GM06990 (cell line): ENCODE results near the gene ATP1A3.

Source experiments
- DNase-seq: peaks from one replicate; pipeline ENCODE4 v3.0.0-alpha.2; 2011; ENCODE audit not compliant: insufficient read length; ENCODE audit errors: extremely low read depth
- H3K27me3 ChIP-seq: replicated peaks from 2 replicates; pipeline ENCODE4 v1.6.0; 2011; ENCODE audit warnings: low read length; ENCODE audit not compliant: control insufficient read depth, insufficient read depth
- H3K36me3 ChIP-seq: 2 replicates; pipeline ENCODE4 v1.5.1; 2011; ENCODE audit warnings: low read length; ENCODE audit not compliant: control insufficient read depth, insufficient read depth
- H3K4me3 ChIP-seq: replicated peaks from 2 replicates; pipeline ENCODE4 v1.5.1; 2011; ENCODE audit warnings: low read depth, mild to moderate bottlenecking, control low read depth, low read length
- CTCF ChIP-seq: IDR thresholded peaks from 2 replicates; pipeline ENCODE4 v1.5.1; 2011; ENCODE audit warnings: low read length, control low read depth, mild to moderate bottlenecking, inconsistent platforms; ENCODE audit not compliant: insufficient read depth, poor library complexity, severe bottlenecking

Gene ATP1A3

GRCh38 chr19:41969772-41970458, 24.1 kb downstream of the ATP1A3 start:
- DNase-seq, result no peak
- no peaks in the 10 kb centered on the region for H3K36me3 ChIP-seq
- no peaks in the 10 kb centered on the region; the same call in 1 of the 2 replicates for H3K27me3 ChIP-seq
- H3K4me3 ChIP-seq, result no peak overlapping the region
- TF ChIP-seq CTCF, result no peak

GRCh38 chr19:41968751-41969595, 25.1 kb downstream of the ATP1A3 start:
- DNase-seq, result no peak
- H3K27me3 ChIP-seq, result no peaks in the 10 kb centered on the region; the same call in 1 of the 2 replicates
- TF ChIP-seq CTCF, result no peak
- H3K4me3 ChIP-seq, result no peak overlapping the region
- no peaks in the 10 kb centered on the region for H3K36me3 ChIP-seq

GRCh38 chr19:41967054-41967783, 26.8 kb downstream of the ATP1A3 start:
- Histone ChIP-seq H3K27me3 (no peaks in the 10 kb centered on the region; the same call in 1 of the 2 replicates), H3K36me3 (no peaks in the 10 kb centered on the region), H3K4me3 (no peak overlapping the region)
- DNase-seq, result no peak
- TF ChIP-seq CTCF, result no peak

- no peaks in the 10 kb centered on the region for H3K36me3 ChIP-seq
- no peaks in the 10 kb centered on the region; the same call in 1 of the 2 replicates for H3K27me3 ChIP-seq
- H3K4me3 ChIP-seq, result no peak overlapping the region
- DNase-seq, result no peak
- TF ChIP-seq CTCF, result no peak
Measured at GRCh38 chr19:41965106-41965505, 28.9 kb downstream of the ATP1A3 start.

- H3K4me3 ChIP-seq, result no peak overlapping the region
- no peak for DNase-seq
- peaks cover 1% of the 10 kb centered on the region; the same call in 1 of the 2 replicates for H3K36me3 ChIP-seq
- H3K27me3 ChIP-seq, result no peaks in the 10 kb centered on the region
- TF ChIP-seq CTCF, result no peak
Measured at GRCh38 chr19:41960973-41961372, 33.1 kb downstream of the ATP1A3 start.
